ENCODE results near the gene AFF4. TPM values are rescaled to one million over a fixed set of nuclear protein-coding genes. Genes with fewer than 3 reads are reported as not detected.

Gene AFF4
- total and polyA plus RNA-seq, 9 of the 15 experiments (the other 6 are each of a cell fraction or from before 2014, with no cell fraction given) = 1.7 to 25.8 (median 17.9) TPM

DNA sequence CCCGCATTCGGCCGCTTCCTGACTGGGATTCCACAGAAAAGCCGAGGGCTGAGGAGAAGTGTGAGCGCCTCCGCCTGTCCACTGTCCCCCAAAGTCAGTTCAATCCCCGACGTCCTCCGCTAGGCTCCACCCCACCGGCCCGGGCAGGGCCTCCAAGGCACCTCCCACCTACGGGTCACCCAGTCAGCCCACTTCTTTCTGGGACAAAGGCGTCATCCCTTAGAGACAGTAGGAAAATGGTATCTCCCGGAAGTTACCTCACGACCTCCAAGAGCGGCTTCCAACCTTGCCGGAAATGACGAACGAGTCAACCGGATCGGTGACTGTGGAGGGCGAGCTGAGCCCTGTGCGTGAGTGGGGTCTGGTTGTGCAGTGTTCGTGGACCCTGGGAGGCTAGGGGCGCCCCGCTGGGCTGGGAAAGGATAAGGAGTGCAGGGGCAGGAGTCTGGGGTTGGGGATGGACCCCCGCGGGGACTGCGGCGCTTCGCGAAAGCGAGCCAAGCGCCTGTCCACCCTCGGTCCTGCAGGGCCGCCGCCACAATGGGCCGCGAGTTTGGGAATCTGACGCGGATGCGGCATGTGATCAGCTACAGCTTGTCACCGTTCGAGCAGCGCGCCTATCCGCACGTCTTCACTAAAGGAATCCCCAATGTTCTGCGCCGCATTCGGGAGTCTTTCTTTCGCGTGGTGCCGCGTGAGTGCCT lies 96.9 kb downstream of the AFF4 start, which contains the start of the genes GDF9 and UQCRQ:
Gene GDF9, minus strand, starts transcription at position 128 of the 704 bp plus-strand sequence. CDS start 1,936 bp downstream, outside the sequence.
Gene UQCRQ, plus strand, starts transcription at position 301 of the 704 bp plus-strand sequence. Its CDS starts 240 bp downstream, at position 541.
- no TSS peak for BruUV-seq (replicated peaks)
- DNase-seq (ENCODE audit: extremely low read depth in 1 of 4, low spot score in 3 of 4) (peak; percentile 97 to 100 (median 98)), ATAC-seq (peak; percentile 99), FAIRE-seq (peak; percentile 99)
- no peaks in the 10 kb centered on the region for H3K9me3 ChIP-seq (replicated peaks; ENCODE audit: control insufficient read depth, insufficient read depth, low read depth, low read length)
- peak within 1 kb of the TSS; percentile 97 to 100 for H3K9ac ChIP-seq (ENCODE audit: insufficient read depth in 1 of 2, low read depth in 2 of 2, low read length in 2 of 2)
- H3K27me3 ChIP-seq (ENCODE audit: control insufficient read depth in 2 of 2, insufficient read depth in 2 of 2, low read length in 2 of 2) = no peaks in the 10 kb centered on the region
- H3K4me2 ChIP-seq (ENCODE audit: insufficient read depth, low read length) = peak within 1 kb of the TSS; percentile 98
- H3K4me1 ChIP-seq (replicated peaks in 1 of 2; ENCODE audit: control insufficient read depth in 2 of 2, insufficient read depth in 2 of 2, low read length in 2 of 2) = peaks cover 12 to 18% of the 10 kb centered on the region in 2 experiments
- peaks cover 45% of the 10 kb centered on the region for H3K36me3 ChIP-seq (ENCODE audit: control insufficient read depth, insufficient read depth, low read length)
- no peaks in the 10 kb centered on the region for H3K9me1 ChIP-seq (ENCODE audit: control insufficient read depth, insufficient read depth, low read length)
- peak within 1 kb of the TSS; percentile 85 for H2AFZ ChIP-seq (ENCODE audit: low read depth, low read length)
- peaks cover 23% of the 10 kb centered on the region for H3K79me2 ChIP-seq (ENCODE audit: control insufficient read depth, insufficient read depth, low read length)
- ChIA-PET CTCF (ENCODE audit: low intra/inter-chr PET ratio) (interaction anchor here (0.8 to 1.3 kb wide), 2 partner anchors 37 to 47 kb away, joined by 3 to 5 read pairs; partner anchors contain the start of gene SHROOM1), POLR2A (interaction anchor here (0.6 to 3.9 kb wide), 12 partner anchors 8 to 200 kb away, joined by 3 to 25 read pairs (median 4); partner anchors contain the start of gene SHROOM1)
- H4K20me1 ChIP-seq (replicated peaks; ENCODE audit: control insufficient read depth, insufficient read depth, low read length) = no peaks in the 10 kb centered on the region; the same call in 1 of the 2 replicates
- H3K27ac ChIP-seq (ENCODE audit: extremely low read depth, low read depth, low read length) = peak within 1 kb of the TSS; percentile 95
- H3K4me3 ChIP-seq = peak within 1 kb of the TSS; percentile 98
- under 1% methylated on average over 55 of the region's 55 CpGs for WGBS (ENCODE audit: insufficient coverage, low coverage, missing lambda C conversion rate)
- in situ Hi-C loops (cut with MboI) = no loop called here
- intact Hi-C loops (cut with micrococcal nuclease) = loop anchor here (1.0 to 2.0 kb wide), 2 partner anchors 36 to 60 kb away; partner anchors contain the start of gene SHROOM1
- TF ChIP-seq ZFP36 (IDR thresholded peaks at IDR 0.05; ENCODE audit: low read depth, low read length, partially characterized antibody) (no peak), RBM25 (IDR thresholded peaks at IDR 0.05; ENCODE audit: low read depth, low read length, severe bottlenecking) (no peak), NCOA1 (IDR thresholded peaks at IDR 0.05; ENCODE audit: low read depth) (peak; percentile 79), POLR2G (IDR thresholded peaks at IDR 0.05; ENCODE audit: low read depth, low read length) (peak; percentile 94), HMGN3 (IDR thresholded peaks at IDR 0.05; ENCODE audit: borderline replicate concordance, extremely low read depth, insufficient read length, low read depth, low read length) (no peak), ZNF124 (CRISPR knock-in tag; IDR thresholded peaks at IDR 0.05) (no peak), ZNF217 (CRISPR knock-in tag; IDR thresholded peaks at IDR 0.05) (no peak), TAF1 (IDR thresholded peaks at IDR 0.05; ENCODE audit: control insufficient read depth, extremely low read depth, insufficient read depth, low read length, severe bottlenecking) (peak; percentile 91), ETV5 (CRISPR knock-in tag; IDR thresholded peaks at IDR 0.05; ENCODE audit: low read depth) (peak; percentile 66), NFE2L1 (tag; IDR thresholded peaks at IDR 0.05; ENCODE audit: borderline replicate concordance, low read depth) (no peak)
- TF ChIP-seq, protein P1, sequence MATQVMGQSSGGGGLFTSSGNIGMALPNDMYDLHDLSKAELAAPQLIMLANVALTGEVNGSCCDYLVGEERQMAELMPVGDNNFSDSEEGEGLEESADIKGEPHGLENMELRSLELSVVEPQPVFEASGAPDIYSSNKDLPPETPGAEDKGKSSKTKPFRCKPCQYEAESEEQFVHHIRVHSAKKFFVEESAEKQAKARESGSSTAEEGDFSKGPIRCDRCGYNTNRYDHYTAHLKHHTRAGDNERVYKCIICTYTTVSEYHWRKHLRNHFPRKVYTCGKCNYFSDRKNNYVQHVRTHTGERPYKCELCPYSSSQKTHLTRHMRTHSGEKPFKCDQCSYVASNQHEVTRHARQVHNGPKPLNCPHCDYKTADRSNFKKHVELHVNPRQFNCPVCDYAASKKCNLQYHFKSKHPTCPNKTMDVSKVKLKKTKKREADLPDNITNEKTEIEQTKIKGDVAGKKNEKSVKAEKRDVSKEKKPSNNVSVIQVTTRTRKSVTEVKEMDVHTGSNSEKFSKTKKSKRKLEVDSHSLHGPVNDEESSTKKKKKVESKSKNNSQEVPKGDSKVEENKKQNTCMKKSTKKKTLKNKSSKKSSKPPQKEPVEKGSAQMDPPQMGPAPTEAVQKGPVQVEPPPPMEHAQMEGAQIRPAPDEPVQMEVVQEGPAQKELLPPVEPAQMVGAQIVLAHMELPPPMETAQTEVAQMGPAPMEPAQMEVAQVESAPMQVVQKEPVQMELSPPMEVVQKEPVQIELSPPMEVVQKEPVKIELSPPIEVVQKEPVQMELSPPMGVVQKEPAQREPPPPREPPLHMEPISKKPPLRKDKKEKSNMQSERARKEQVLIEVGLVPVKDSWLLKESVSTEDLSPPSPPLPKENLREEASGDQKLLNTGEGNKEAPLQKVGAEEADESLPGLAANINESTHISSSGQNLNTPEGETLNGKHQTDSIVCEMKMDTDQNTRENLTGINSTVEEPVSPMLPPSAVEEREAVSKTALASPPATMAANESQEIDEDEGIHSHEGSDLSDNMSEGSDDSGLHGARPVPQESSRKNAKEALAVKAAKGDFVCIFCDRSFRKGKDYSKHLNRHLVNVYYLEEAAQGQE (IDR thresholded peaks at IDR 0.05; ENCODE audit: borderline replicate concordance) = peak; percentile 77; the same call in 1 of the 2 replicates
- TF ChIP-seq, protein P1 (CRISPR knock-in tag; IDR thresholded peaks at IDR 0.05; ENCODE audit: low read depth) = no peak
- TF ChIP-seq, protein P2, sequence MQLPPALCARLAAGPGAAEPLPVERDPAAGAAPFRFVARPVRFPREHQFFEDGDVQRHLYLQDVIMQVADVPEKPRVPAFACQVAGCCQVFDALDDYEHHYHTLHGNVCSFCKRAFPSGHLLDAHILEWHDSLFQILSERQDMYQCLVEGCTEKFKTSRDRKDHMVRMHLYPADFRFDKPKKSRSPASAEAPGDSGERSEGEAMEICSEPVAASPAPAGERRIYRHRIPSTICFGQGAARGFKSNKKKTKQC (CRISPR knock-in tag; IDR thresholded peaks at IDR 0.05) = 0 out of 2 replicates have a peak, but pooled peaks have one; percentile 8

Measured in K562 (cell line).